NCI-H69 (cell line): ENCODE measurements around the gene LRRC34.
A peak's percentile ranks its signal among the peaks of the same experiment; 100 is the strongest.

Experiments
- DNase-seq: peaks from one replicate; lab custom pipeline; 2025; lab: John Stamatoyannopoulos, UW

Gene LRRC34

GRCh38 chr3:169812332-169813235 is at the start of gene LRRC34, which contains the start of gene LRRIQ4:
TSS of gene LRRC34 (minus strand) at chr3:169812904. CDS start at chr3:169812548, 356 bp downstream.
TSS of gene LRRIQ4 (plus strand) at chr3:169812870. CDS start at chr3:169821922, 9,052 bp downstream.
- peak; percentile 99 for DNase-seq

GRCh38 chr3:169861871-169862270 is 49.2 kb upstream of the LRRC34 start:
- peak; percentile 13 for DNase-seq

- no peak for DNase-seq
Observed at GRCh38 chr3:169857811-169858210, 45.1 kb upstream of the LRRC34 start.

- no peak for DNase-seq
Observed at GRCh38 chr3:169855514-169855913, 42.8 kb upstream of the LRRC34 start.

GRCh38 chr3:169850618-169851017 is 37.9 kb upstream of the LRRC34 start:
- no peak for DNase-seq

- no peak for DNase-seq
Observed at GRCh38 chr3:169848741-169849140, 36.0 kb upstream of the LRRC34 start.

- DNase-seq = peak; percentile 97
Observed at GRCh38 chr3:169847896-169848295, 35.2 kb upstream of the LRRC34 start.

GRCh38 chr3:169846458-169847193 is 33.9 kb upstream of the LRRC34 start:
- DNase-seq = no peak

GRCh38 chr3:169842960-169843359 is 30.3 kb upstream of the LRRC34 start:
- no peak for DNase-seq

GRCh38 chr3:169841171-169841570 is 28.5 kb upstream of the LRRC34 start:
- DNase-seq = peak; percentile 65

- no peak for DNase-seq
Observed at GRCh38 chr3:169838511-169839030, 25.9 kb upstream of the LRRC34 start.

GRCh38 chr3:169836942-169837275 is 24.2 kb upstream of the LRRC34 start:
- no peak for DNase-seq

GRCh38 chr3:169836078-169836941 is 23.6 kb upstream of the LRRC34 start:
- DNase-seq = no peak

- peak; percentile 22 for DNase-seq
Observed at GRCh38 chr3:169835533-169835932, 22.8 kb upstream of the LRRC34 start.

- DNase-seq = no peak
Observed at GRCh38 chr3:169827712-169828111, 15.0 kb upstream of the LRRC34 start.

- DNase-seq = no peak
Observed at GRCh38 chr3:169825316-169825715, 12.6 kb upstream of the LRRC34 start.

GRCh38 chr3:169822983-169823382 is 10.3 kb upstream of the LRRC34 start:
- peak; percentile 65 for DNase-seq

- DNase-seq = peak; percentile 84
Observed at GRCh38 chr3:169822540-169822939, 9.8 kb upstream of the LRRC34 start.

GRCh38 chr3:169822091-169822490 is 9.4 kb upstream of the LRRC34 start:
- peak; percentile 52 for DNase-seq

- DNase-seq = no peak
Observed at GRCh38 chr3:169818316-169818715, 5.6 kb upstream of the LRRC34 start.

GRCh38 chr3:169815590-169816150 is 3.0 kb upstream of the LRRC34 start:
- no peak for DNase-seq
